ENCODE data around the gene SETMAR. TPM values are rescaled to one million over a fixed set of nuclear protein-coding genes. Genes with fewer than 3 reads are reported as not detected.

SETMAR gene
- total and polyA plus RNA-seq, 2 of the 4 experiments (the other 2 are of a cell fraction), result 12.7 to 18.1 TPM

DNA sequence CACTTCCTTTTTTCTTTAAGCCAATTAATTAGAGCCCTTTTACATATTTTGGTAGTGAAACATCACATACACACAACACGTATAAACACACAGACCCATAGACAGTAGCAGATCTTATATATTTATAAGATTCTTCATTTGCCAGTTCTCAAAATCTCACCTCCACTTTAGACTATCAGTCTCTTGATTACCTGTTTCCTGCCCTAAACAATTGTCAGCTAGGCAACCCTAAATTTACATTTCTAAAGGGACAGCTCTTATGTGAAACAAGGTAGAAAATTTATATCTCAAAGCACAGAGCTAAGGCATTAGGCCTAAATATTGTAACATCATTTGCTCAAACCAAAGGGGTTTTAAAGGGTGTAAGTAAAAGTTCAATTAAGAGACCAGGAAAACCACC, 28.9 kb downstream of the SETMAR start:
- Histone ChIP-seq H3K14ac (replicated peaks; ENCODE audit: low read depth, low read length) (no peak overlapping the region), H3K56ac (ENCODE audit: extremely low read depth, insufficient read depth, low read length) (no peak overlapping the region), H2BK120ac (ENCODE audit: low read depth, low read length) (no peak overlapping the region), H3K27ac (ENCODE audit: insufficient read depth, low read length) (no peak overlapping the region), H2BK5ac (ENCODE audit: low read depth, low read length, poor library complexity, severe bottlenecking) (no peak overlapping the region), H3K9me1 (ENCODE audit: insufficient read depth, low read length) (no peaks in the 10 kb centered on the region), H2BK20ac (ENCODE audit: low read depth, low read length) (no peak overlapping the region), H2BK15ac (ENCODE audit: low read depth, low read length) (no peak overlapping the region), H3K4me3 (ENCODE audit: insufficient read depth, low read depth, low read length) (no peak overlapping the region), H2AK5ac (ENCODE audit: low read depth, low read length) (no peak overlapping the region), H3K4me1 (ENCODE audit: control insufficient read depth, insufficient read depth, low read length) (peaks cover 1% of the 10 kb centered on the region; the same call in 1 of the 2 replicates), H2AK9ac (replicated peaks; ENCODE audit: low read depth, low read length, poor library complexity) (no peak overlapping the region), H2AFZ (replicated peaks; ENCODE audit: low read length, poor library complexity) (no peak overlapping the region), H3K23ac (ENCODE audit: low read depth, low read length) (no peak overlapping the region), H3K36me3 (ENCODE audit: control insufficient read depth, insufficient read depth, low read length) (no peaks in the 10 kb centered on the region), H3K79me1 (ENCODE audit: low read depth in 1 of 2, low read length in 2 of 2) (no peaks in the 10 kb centered on the region), H3K18ac (ENCODE audit: low read depth, low read length) (no peak overlapping the region), H3K27me3 (ENCODE audit: control insufficient read depth, insufficient read depth, low read length) (no peaks in the 10 kb centered on the region), H4K5ac (ENCODE audit: low read depth, low read length) (no peak overlapping the region), H3K4me2 (ENCODE audit: low read depth, low read length) (no peak overlapping the region), H4K8ac (ENCODE audit: low read depth in 2 of 2, low read length in 2 of 2) (no peak overlapping the region), H3K4ac (ENCODE audit: low read depth, low read length) (no peak overlapping the region), H4K91ac (ENCODE audit: insufficient read depth, low read depth, low read length) (no peak overlapping the region), H4K20me1 (ENCODE audit: insufficient read depth, low read length) (no peaks in the 10 kb centered on the region), H3K9me3 (ENCODE audit: control insufficient read depth, insufficient read depth, low read length) (no peaks in the 10 kb centered on the region), H3K9ac (ENCODE audit: low read depth, low read length) (no peak overlapping the region)
- ATAC-seq (ENCODE audit: low read depth) (no peak), DNase-seq (no peak)
- TF ChIP-seq CHD1 (IDR thresholded peaks at IDR 0.05; ENCODE audit: low read depth, low read length) (no peak), POLR2A (IDR thresholded peaks at IDR 0.05; ENCODE audit: low read depth, low read length) (no peak), RFX5 (IDR thresholded peaks at IDR 0.05; ENCODE audit: low read depth, low read length) (no peak)
- TF ChIP-seq, protein P1, sequence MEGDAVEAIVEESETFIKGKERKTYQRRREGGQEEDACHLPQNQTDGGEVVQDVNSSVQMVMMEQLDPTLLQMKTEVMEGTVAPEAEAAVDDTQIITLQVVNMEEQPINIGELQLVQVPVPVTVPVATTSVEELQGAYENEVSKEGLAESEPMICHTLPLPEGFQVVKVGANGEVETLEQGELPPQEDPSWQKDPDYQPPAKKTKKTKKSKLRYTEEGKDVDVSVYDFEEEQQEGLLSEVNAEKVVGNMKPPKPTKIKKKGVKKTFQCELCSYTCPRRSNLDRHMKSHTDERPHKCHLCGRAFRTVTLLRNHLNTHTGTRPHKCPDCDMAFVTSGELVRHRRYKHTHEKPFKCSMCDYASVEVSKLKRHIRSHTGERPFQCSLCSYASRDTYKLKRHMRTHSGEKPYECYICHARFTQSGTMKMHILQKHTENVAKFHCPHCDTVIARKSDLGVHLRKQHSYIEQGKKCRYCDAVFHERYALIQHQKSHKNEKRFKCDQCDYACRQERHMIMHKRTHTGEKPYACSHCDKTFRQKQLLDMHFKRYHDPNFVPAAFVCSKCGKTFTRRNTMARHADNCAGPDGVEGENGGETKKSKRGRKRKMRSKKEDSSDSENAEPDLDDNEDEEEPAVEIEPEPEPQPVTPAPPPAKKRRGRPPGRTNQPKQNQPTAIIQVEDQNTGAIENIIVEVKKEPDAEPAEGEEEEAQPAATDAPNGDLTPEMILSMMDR (conservative IDR thresholded peaks at IDR 0.05; ENCODE audit: low read depth, low read length), result no peak
- no TSS peak for BruUV-seq (replicated peaks)
- CTCF ChIA-PET, result interaction anchor here (1.7 kb wide), 1 partner anchor 19 kb away, joined by 10 read pairs; no protein-coding TSS in a partner anchor
- WGBS, 2 experiments (ENCODE audit: extremely low coverage in 2 of 2, insufficient read length in 1 of 2), result no CpG with 5 or more reads among the region's 1 CpG
- intact Hi-C loops (cut with micrococcal nuclease) (no loop called here), dilution Hi-C loops (cut with HindIII; ENCODE audit: low sequenced_read_pairs, unreplicated experiment) (no loop called here), in situ Hi-C loops (cut with MboI; ENCODE audit: low sequenced_read_pairs) (no loop called here)
- POLR2A ChIA-PET (ENCODE audit: unreplicated experiment), result no interaction called here

Measured in IMR-90 (cell line).